Measurements from ENCODE around the gene ADCY7.

Gene ADCY7

GRCh38 chr16:50251375-50252081 lies 14.8 kb upstream of the ADCY7 start:
- DNase-seq: no peak

GRCh38 chr16:50252082-50252611 lies 14.2 kb upstream of the ADCY7 start:
- no peak for DNase-seq

GRCh38 chr16:50252874-50253513 lies 13.4 kb upstream of the ADCY7 start:
- DNase-seq: no peak

GRCh38 chr16:50253514-50253910 lies 12.8 kb upstream of the ADCY7 start:
- no peak for DNase-seq

- no peak for DNase-seq
Measured at GRCh38 chr16:50254072-50254471, 12.3 kb upstream of the ADCY7 start.

GRCh38 chr16:50255538-50255937 lies 10.8 kb upstream of the ADCY7 start:
- no peak for DNase-seq

- DNase-seq: no peak
Measured at GRCh38 chr16:50256604-50257003, 9.7 kb upstream of the ADCY7 start.

- no peak for DNase-seq
Measured at GRCh38 chr16:50257876-50258275, 8.5 kb upstream of the ADCY7 start.

- DNase-seq: no peak
Measured at GRCh38 chr16:50259334-50260205, 6.8 kb upstream of the ADCY7 start.

- no peak for DNase-seq
Measured at GRCh38 chr16:50260206-50261159, 5.9 kb upstream of the ADCY7 start.

GRCh38 chr16:50261160-50261706 lies 5.1 kb upstream of the ADCY7 start:
- no peak for DNase-seq

GRCh38 chr16:50261707-50262235 lies 4.6 kb upstream of the ADCY7 start:
- no peak for DNase-seq

- no peak for DNase-seq
Measured at GRCh38 chr16:50263060-50263909, 3.1 kb upstream of the ADCY7 start.

- no peak for DNase-seq
Measured at GRCh38 chr16:50263940-50264929, 2.1 kb upstream of the ADCY7 start.

GRCh38 chr16:50265260-50265659 lies 1.1 kb upstream of the ADCY7 start:
- DNase-seq: no peak

- no peak for DNase-seq
Measured at GRCh38 chr16:50265716-50266336, 525 bp upstream of the ADCY7 start.

- DNase-seq: no peak
Measured at GRCh38 chr16:50267151-50267631, 840 bp downstream of the ADCY7 start.

- DNase-seq: no peak
Measured at GRCh38 chr16:50267651-50268050, 1.3 kb downstream of the ADCY7 start.

GRCh38 chr16:50268352-50268751 lies 2.0 kb downstream of the ADCY7 start:
- DNase-seq: no peak

All from NCI-H1436 treated with DMSO at 0.1 percent for 48 hours (cell line).